GM23338 (cell line): ENCODE results near the gene PHKA2. TPM values are rescaled to one million over a fixed set of nuclear protein-coding genes. Genes with fewer than 3 reads are reported as not detected.

Experiments
- ATAC-seq: fragments of 200-7000 bp; cut with Tn5 transposase; 3 replicates; pipeline ENCODE4 v1.9.1; 2020
- DNase-seq: peaks from one replicate; pipeline ENCODE4 v3.0.0-alpha.2; 2015; ENCODE audit warnings: low spot score
- H2AFZ ChIP-seq: fragments of 200-600 bp; sonication (generic); 2 replicates; pipeline ENCODE4 v1.8.0; 2016; ENCODE audit warnings: antibody characterized with exemption, mild to moderate bottlenecking, moderate library complexity
- H3F3A ChIP-seq: fragments of 200-600 bp; sonication (generic); replicated peaks from 2 replicates; pipeline ENCODE4 v1.8.0; 2017; ENCODE audit warnings: antibody characterized with exemption, mixed run types, low read depth
- H3K27ac ChIP-seq: fragments of 200-600 bp; sonication (generic); 2 replicates; pipeline ENCODE4 v1.6.1; 2016; ENCODE audit warnings: low read depth
- H3K27me3 ChIP-seq: fragments of 200-600 bp; sonication (generic); 2 replicates; pipeline ENCODE4 v1.8.0; 2016; ENCODE audit warnings: mild to moderate bottlenecking, mixed run types, moderate library complexity; ENCODE audit not compliant: insufficient read depth
- H3K36me3 ChIP-seq: fragments of 200-600 bp; sonication (generic); 2 replicates; pipeline ENCODE4 v1.8.0; 2016; ENCODE audit warnings: mild to moderate bottlenecking; ENCODE audit not compliant: insufficient read depth
- H3K4me1 ChIP-seq: fragments of 200-600 bp; sonication (generic); 2 replicates; pipeline ENCODE4 v1.8.0; 2016; ENCODE audit warnings: mild to moderate bottlenecking, moderate library complexity; ENCODE audit not compliant: insufficient read depth
- H3K4me2 ChIP-seq: fragments of 200-600 bp; sonication (generic); 2 replicates; pipeline ENCODE4 v1.7.1; 2017; ENCODE audit warnings: mixed run types
- H3K4me3 ChIP-seq: fragments of 200-600 bp; sonication (generic); 2 replicates; pipeline ENCODE4 v1.6.1; 2016; ENCODE audit warnings: mixed run types
- H3K79me2 ChIP-seq: fragments of 200-600 bp; sonication (generic); replicated peaks from 2 replicates; pipeline ENCODE4 v1.8.0; 2017; ENCODE audit warnings: mild to moderate bottlenecking; ENCODE audit not compliant: insufficient read depth
- H3K9me2 ChIP-seq: fragments of 200-600 bp; sonication (generic); 2 replicates; pipeline ENCODE4 v1.8.0; 2017; ENCODE audit not compliant: insufficient read depth
- H4K20me1 ChIP-seq: fragments of 200-600 bp; sonication (generic); replicated peaks from 2 replicates; pipeline ENCODE4 v1.8.0; 2017; ENCODE audit warnings: mild to moderate bottlenecking; ENCODE audit not compliant: insufficient read depth
- H3K27ac Mint-ChIP-seq: 2 replicates; pipeline ENCODE4 v1.8.0; 2020; ENCODE audit warnings: inconsistent platforms, mild to moderate bottlenecking, moderate library complexity, mixed read lengths
- H3K27me3 Mint-ChIP-seq: 3 replicates; pipeline ENCODE4 v1.8.0; 2022; ENCODE audit warnings: low read depth, mild to moderate bottlenecking, moderate library complexity, mixed read lengths, inconsistent platforms; ENCODE audit not compliant: insufficient read depth, poor library complexity
- H3K36me3 Mint-ChIP-seq: 3 replicates; pipeline ENCODE4 v1.8.0; 2021; ENCODE audit warnings: low read depth, mild to moderate bottlenecking, inconsistent platforms, moderate library complexity, mixed read lengths
- H3K4me1 Mint-ChIP-seq: 3 replicates; pipeline ENCODE4 v1.8.0; 2020; ENCODE audit warnings: mild to moderate bottlenecking, inconsistent platforms, mixed read lengths
- H3K4me3 Mint-ChIP-seq: 3 replicates; pipeline ENCODE4 v1.8.0; 2021; ENCODE audit warnings: moderate library complexity, mild to moderate bottlenecking, inconsistent platforms, mixed read lengths
- H3K9me3 Mint-ChIP-seq: 3 replicates; pipeline ENCODE4 v1.8.0; 2020; ENCODE audit warnings: moderate library complexity, mild to moderate bottlenecking, inconsistent platforms, mixed read lengths
- CREB1 ChIP-seq: fragments of 250-450 bp; sonication (Bioruptor Pico); IDR thresholded peaks from 2 replicates; pipeline ENCODE4 v1.5.0; 2020; ENCODE audit warnings: low read depth, mild to moderate bottlenecking, moderate library complexity
- CTCF ChIP-seq, 2 experiments: fragments of 200-600 bp in 1 of 2; sonication (generic) in 1 of 2; conservative IDR thresholded peaks; 2 replicates each; pipeline versions ENCODE4 v1.5.1 to v1.6.1; 2016 to 2017; ENCODE audit warnings: antibody characterized with exemption in 2 of 2, low read depth in 2 of 2, mild to moderate bottlenecking in 2 of 2, moderate library complexity in 1 of 2
- ETS1 ChIP-seq: IDR thresholded peaks from 2 replicates; pipeline ENCODE4 v1.6.1; 2016; ENCODE audit warnings: antibody characterized with exemption
- EZH2 ChIP-seq: fragments of 200-600 bp; sonication (generic); IDR thresholded peaks from one replicate; pipeline ENCODE4 v1.8.0; 2017; ENCODE audit warnings: antibody characterized with exemption, mild to moderate bottlenecking, low read depth; ENCODE audit not compliant: unreplicated experiment
- EZH2phosphoT487 ChIP-seq: fragments of 200-600 bp; sonication (generic); IDR thresholded peaks from one replicate; pipeline ENCODE4 v1.8.1; 2018; ENCODE audit warnings: antibody characterized with exemption; ENCODE audit not compliant: unreplicated experiment
- JUNB ChIP-seq: IDR thresholded peaks from one replicate; pipeline ENCODE4 v1.6.1; 2016; ENCODE audit warnings: antibody characterized with exemption; ENCODE audit not compliant: unreplicated experiment
- NANOG ChIP-seq: IDR thresholded peaks from 2 replicates; pipeline ENCODE4 v1.6.1; 2016; ENCODE audit warnings: antibody characterized with exemption, borderline replicate concordance
- POLR2AphosphoS5 ChIP-seq: IDR thresholded peaks from 2 replicates; pipeline ENCODE4 v1.6.1; 2016; ENCODE audit warnings: antibody characterized with exemption, low read depth
- REST ChIP-seq: IDR thresholded peaks from one replicate; pipeline ENCODE4 v1.6.1; 2018; ENCODE audit warnings: antibody characterized with exemption; ENCODE audit not compliant: unreplicated experiment
- STAT1 ChIP-seq: IDR thresholded peaks from one replicate; pipeline ENCODE4 v1.6.1; 2016; ENCODE audit warnings: antibody characterized with exemption; ENCODE audit not compliant: unreplicated experiment
- ZNF114 ChIP-seq: fragments of 250-450 bp; sonication (Bioruptor Pico); IDR thresholded peaks from 2 replicates; pipeline ENCODE4 v1.5.0; 2020; ENCODE audit warnings: mild to moderate bottlenecking, moderate library complexity
- ZNF331 ChIP-seq: fragments of 250-450 bp; sonication (Bioruptor Pico); IDR thresholded peaks from 2 replicates; pipeline ENCODE4 v1.5.0; 2020; ENCODE audit warnings: low read depth, mild to moderate bottlenecking, moderate library complexity
- ZNF462 ChIP-seq: fragments of 250-450 bp; sonication (Bioruptor Pico); IDR thresholded peaks from 2 replicates; pipeline ENCODE4 v1.5.0; 2020; ENCODE audit warnings: mild to moderate bottlenecking, moderate library complexity
- polyA plus RNA-seq: library from polyadenylated mRNA; unstranded; fragments of >200 nt; fragmentation: Nextera tagmentation; extraction: Ambion mirVana; gene quantifications from 2 replicates; pipeline ENCODE4 v1.2.1, GENCODE V29; 2016
- total RNA-seq: library from RNA; depleted of rRNA; stranded (reverse); fragments of >200 nt; shearing (Covaris generic); gene quantifications from 2 replicates; pipeline ENCODE4 v1.2.3, GENCODE V29; 2014

The PHKA2 gene
- total and polyA plus RNA-seq, 2 experiments from 2014 or later = 8.0 to 23.9 TPM

GRCh38 chrX:18871970-18872369, 111.9 kb downstream of the PHKA2 start:
- no peak overlapping the region for H3K4me3 Mint-ChIP-seq
- Histone ChIP-seq H2AFZ (no peak overlapping the region), H3K4me3 (no peak overlapping the region), H3K27me3 (no peaks in the 10 kb centered on the region), H4K20me1 (no peaks in the 10 kb centered on the region), H3K27ac (no peak overlapping the region), H3K4me1 (no peaks in the 10 kb centered on the region), H3K4me2 (no peak overlapping the region), H3K9me2 (no peaks in the 10 kb centered on the region), H3K36me3 (no peaks in the 10 kb centered on the region), H3F3A (no peaks in the 10 kb centered on the region), H3K79me2 (no peaks in the 10 kb centered on the region)
- H3K27ac Mint-ChIP-seq = no peak overlapping the region
- no peak for TF ChIP-seq CREB1
- no peak for TF ChIP-seq STAT1
- no peak for TF ChIP-seq POLR2AphosphoS5
- no peak for TF ChIP-seq ZNF462 (CRISPR knock-in tag)
- no peak for TF ChIP-seq ETS1
- TF ChIP-seq JUNB = no peak
- no peak for TF ChIP-seq CTCF (conservative IDR thresholded peaks at IDR 0.05; ENCODE audit: low read depth in 2 of 2)
- TF ChIP-seq REST = no peak
- no peak for TF ChIP-seq EZH2
- no peak for TF ChIP-seq ZNF114
- no peak for TF ChIP-seq ZNF331
- TF ChIP-seq NANOG = no peak
- TF ChIP-seq EZH2phosphoT487 = no peak
- no peaks in the 10 kb centered on the region; the same call in 2 of the 3 replicates for H3K9me3 Mint-ChIP-seq
- no peaks in the 10 kb centered on the region; the same call in 2 of the 3 replicates for H3K4me1 Mint-ChIP-seq
- H3K27me3 Mint-ChIP-seq = no peaks in the 10 kb centered on the region
- no peaks in the 10 kb centered on the region for H3K36me3 Mint-ChIP-seq
- no peak for ATAC-seq
- no peak for DNase-seq
